ENCODE results near the gene AKAP3.

Gene AKAP3

DNA sequence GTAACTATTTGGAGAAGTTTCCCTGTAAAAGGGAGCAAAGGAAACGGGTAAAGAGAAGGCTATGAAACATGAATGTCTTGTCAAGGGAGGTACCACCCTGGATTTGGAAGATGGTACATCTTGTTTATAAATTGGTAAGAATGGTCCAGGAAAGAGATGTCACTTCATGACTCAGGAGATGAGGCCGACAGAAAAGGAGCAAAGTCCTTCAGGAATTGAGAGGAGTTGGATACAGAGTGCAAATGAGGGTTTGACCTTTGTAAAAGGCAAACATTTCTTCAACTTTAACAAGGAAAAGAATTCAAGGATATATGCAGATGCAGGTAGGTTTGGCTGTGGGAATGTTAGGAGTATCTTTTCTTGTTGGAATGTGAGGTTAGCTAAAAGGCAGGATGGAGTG, 30.9 kb upstream of the AKAP3 start:
- Histone ChIP-seq H3K4me1 (ENCODE audit: control insufficient read depth in 2 of 2, insufficient read depth in 1 of 2, low read depth in 1 of 2, low read length in 2 of 2) (no peaks in the 10 kb centered on the region), H2AK5ac (ENCODE audit: low read depth, low read length) (no peak overlapping the region), H3K27ac (replicated peaks; ENCODE audit: low read length) (no peak overlapping the region), H4K8ac (ENCODE audit: low read depth, low read length) (no peak overlapping the region), H2BK5ac (ENCODE audit: low read length) (no peak overlapping the region), H3K4me2 (ENCODE audit: insufficient read depth, low read length, poor library complexity, severe bottlenecking) (no peak overlapping the region), H3K9me3 (replicated peaks in 1 of 2; ENCODE audit: control insufficient read depth in 2 of 2, insufficient read depth in 1 of 2, low read depth in 1 of 2, low read length in 2 of 2) (no peaks in the 10 kb centered on the region), H3K79me1 (ENCODE audit: low read depth, low read length) (no peaks in the 10 kb centered on the region), H2BK12ac (ENCODE audit: low read length) (no peak overlapping the region), H3K27me3 (ENCODE audit: control insufficient read depth in 3 of 3, insufficient read depth in 3 of 3, low read depth in 1 of 3, low read length in 3 of 3) (no peaks in the 10 kb centered on the region), H3K4me3 (ENCODE audit: low read length in 2 of 2) (no peak overlapping the region), H2BK15ac (ENCODE audit: low read length) (no peak overlapping the region), H3K9ac (ENCODE audit: low read depth, low read length, poor library complexity) (no peak overlapping the region), H2AFZ (ENCODE audit: low read length) (no peak overlapping the region), H3K18ac (ENCODE audit: low read length) (no peak overlapping the region), H3K14ac (ENCODE audit: low read length) (no peak overlapping the region), H2BK120ac (ENCODE audit: low read depth, low read length) (no peak overlapping the region), H4K91ac (ENCODE audit: low read depth, low read length, poor library complexity) (no peak overlapping the region), H3K23ac (ENCODE audit: low read depth, low read length, poor library complexity) (no peak overlapping the region), H3K36me3 (replicated peaks in 1 of 2; ENCODE audit: control insufficient read depth in 2 of 2, insufficient read depth in 2 of 2, low read length in 2 of 2) (peaks cover 5 to 51% of the 10 kb centered on the region in 2 donors), H3K4ac (ENCODE audit: low read length) (no peak overlapping the region)
- DNase-seq (ENCODE audit: low spot score) = no peak
- WGBS, 2 donors (ENCODE audit: extremely low coverage in 2 of 2, insufficient read length in 2 of 2, insufficient replicate concordance in 1 of 2) = no CpG with 5 or more reads among the region's 2 CpGs

DNA sequence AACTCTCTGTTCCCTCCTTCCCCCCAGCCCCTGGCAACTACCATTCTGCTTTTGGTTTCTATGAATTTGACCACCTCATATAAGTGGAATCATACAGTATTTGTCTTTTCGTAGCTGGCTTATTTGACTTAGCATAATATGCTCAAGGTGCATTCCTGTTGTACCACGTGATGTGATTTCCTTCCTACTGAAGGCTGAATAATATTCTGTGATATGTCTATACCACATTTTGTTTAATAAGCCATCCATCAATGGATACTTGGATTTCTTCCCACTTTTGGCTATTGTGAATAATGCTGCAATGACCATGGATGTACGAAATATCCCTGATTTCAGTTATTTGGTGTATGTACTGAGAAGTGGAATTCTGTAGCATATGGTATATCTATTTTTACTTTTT, 16.4 kb upstream of the AKAP3 start:
- Histone ChIP-seq H3K23ac (ENCODE audit: low read depth, low read length, poor library complexity) (no peak overlapping the region), H3K4me3 (ENCODE audit: low read length in 2 of 2) (no peak overlapping the region), H3K27me3 (ENCODE audit: control insufficient read depth in 3 of 3, insufficient read depth in 3 of 3, low read depth in 1 of 3, low read length in 3 of 3) (no peaks in the 10 kb centered on the region), H3K79me1 (ENCODE audit: low read depth, low read length) (no peaks in the 10 kb centered on the region), H2AK5ac (ENCODE audit: low read depth, low read length) (no peak overlapping the region), H2BK120ac (ENCODE audit: low read depth, low read length) (no peak overlapping the region), H3K9ac (ENCODE audit: low read depth, low read length, poor library complexity) (no peak overlapping the region), H4K8ac (ENCODE audit: low read depth, low read length) (no peak overlapping the region), H3K4ac (ENCODE audit: low read length) (no peak overlapping the region), H4K91ac (ENCODE audit: low read depth, low read length, poor library complexity) (no peak overlapping the region), H3K36me3 (replicated peaks in 1 of 2; ENCODE audit: control insufficient read depth in 2 of 2, insufficient read depth in 2 of 2, low read length in 2 of 2) (peaks cover 33 to 98% of the 10 kb centered on the region in 2 donors), H3K27ac (replicated peaks; ENCODE audit: low read length) (no peak overlapping the region), H2BK15ac (ENCODE audit: low read length) (no peak overlapping the region), H2AFZ (ENCODE audit: low read length) (no peak overlapping the region), H3K14ac (ENCODE audit: low read length) (no peak overlapping the region), H3K4me2 (ENCODE audit: insufficient read depth, low read length, poor library complexity, severe bottlenecking) (no peak overlapping the region), H2BK12ac (ENCODE audit: low read length) (no peak overlapping the region), H2BK5ac (ENCODE audit: low read length) (no peak overlapping the region), H3K4me1 (ENCODE audit: control insufficient read depth in 2 of 2, insufficient read depth in 1 of 2, low read depth in 1 of 2, low read length in 2 of 2) (no peaks in the 10 kb centered on the region), H3K18ac (ENCODE audit: low read length) (no peak overlapping the region), H3K9me3 (replicated peaks in 1 of 2; ENCODE audit: control insufficient read depth in 2 of 2, insufficient read depth in 1 of 2, low read depth in 1 of 2, low read length in 2 of 2) (peaks cover 0 to 2% of the 10 kb centered on the region in 2 donors)
- no CpG with 5 or more reads among the region's 3 CpGs for WGBS, 2 donors (ENCODE audit: extremely low coverage in 2 of 2, insufficient read length in 2 of 2, insufficient replicate concordance in 1 of 2)
- DNase-seq (ENCODE audit: low spot score) = no peak

DNA sequence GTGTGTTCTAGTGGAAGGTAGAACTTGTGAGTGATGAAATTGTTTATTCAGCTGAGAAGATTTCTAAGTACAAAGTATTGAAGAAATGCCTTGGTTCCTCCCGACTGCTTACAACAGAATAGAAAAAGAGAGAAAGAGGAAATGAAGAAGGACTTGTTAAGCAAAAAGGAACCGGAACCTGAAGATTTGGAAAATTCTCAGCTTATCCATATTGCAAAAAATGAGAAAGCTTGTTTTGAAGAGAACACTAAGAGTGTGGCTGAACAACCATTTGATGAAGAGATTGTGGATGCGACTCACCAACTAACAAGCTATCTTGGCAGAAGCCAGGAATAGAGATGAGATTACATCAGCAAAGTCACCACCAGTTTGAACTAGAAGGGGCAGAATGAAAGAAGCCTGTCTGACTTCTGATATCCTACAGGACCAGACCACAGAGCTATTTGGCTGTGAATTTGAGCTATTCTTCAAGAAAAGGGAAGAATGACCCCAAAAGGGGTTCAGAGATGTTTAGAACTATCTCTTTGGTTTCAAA, 15.2 kb upstream of the AKAP3 start:
- no peak overlapping the region for H3K9ac ChIP-seq (ENCODE audit: low read depth, low read length, poor library complexity)

DNA sequence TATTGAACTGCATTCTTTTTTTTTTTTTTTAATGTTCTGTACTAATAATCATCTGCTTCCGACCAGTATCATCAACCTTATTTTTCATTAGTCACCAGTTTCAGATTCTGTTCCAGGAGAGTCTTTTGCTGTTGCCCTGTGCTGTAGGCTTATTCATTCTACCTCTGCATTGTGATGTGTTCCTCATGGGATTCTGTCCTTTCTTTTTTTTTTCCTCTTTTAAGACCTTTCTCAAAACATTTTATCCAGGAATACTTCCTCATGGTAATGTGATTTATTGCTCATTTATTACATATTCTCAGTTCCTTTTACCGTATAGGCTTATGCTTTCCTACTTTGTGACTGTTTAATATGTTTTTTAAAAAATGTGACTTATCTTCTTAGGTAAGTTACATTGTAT, 4.8 kb upstream of the AKAP3 start:
- Histone ChIP-seq H2BK5ac (ENCODE audit: low read length) (no peak overlapping the region), H3K4me1 (ENCODE audit: control insufficient read depth in 2 of 2, insufficient read depth in 1 of 2, low read depth in 1 of 2, low read length in 2 of 2) (no peaks in the 10 kb centered on the region), H3K4me3 (ENCODE audit: low read length in 2 of 2) (no peak overlapping the region), H3K27ac (replicated peaks; ENCODE audit: low read length) (no peak overlapping the region), H3K79me1 (ENCODE audit: low read depth, low read length) (peaks cover 2% of the 10 kb centered on the region), H3K36me3 (replicated peaks in 1 of 2; ENCODE audit: control insufficient read depth in 2 of 2, insufficient read depth in 2 of 2, low read length in 2 of 2) (peaks cover 17 to 51% of the 10 kb centered on the region in 2 donors), H4K91ac (ENCODE audit: low read depth, low read length, poor library complexity) (no peak overlapping the region), H3K23ac (ENCODE audit: low read depth, low read length, poor library complexity) (no peak overlapping the region), H3K14ac (ENCODE audit: low read length) (no peak overlapping the region), H3K9me3 (replicated peaks in 1 of 2; ENCODE audit: control insufficient read depth in 2 of 2, insufficient read depth in 1 of 2, low read depth in 1 of 2, low read length in 2 of 2) (no peaks in the 10 kb centered on the region), H2AK5ac (ENCODE audit: low read depth, low read length) (no peak overlapping the region), H2AFZ (ENCODE audit: low read length) (no peak overlapping the region), H2BK15ac (ENCODE audit: low read length) (no peak overlapping the region), H3K18ac (ENCODE audit: low read length) (no peak overlapping the region), H3K27me3 (ENCODE audit: control insufficient read depth in 3 of 3, insufficient read depth in 3 of 3, low read depth in 1 of 3, low read length in 3 of 3) (no peaks in the 10 kb centered on the region), H2BK12ac (ENCODE audit: low read length) (no peak overlapping the region), H3K4ac (ENCODE audit: low read length) (no peak overlapping the region), H4K8ac (ENCODE audit: low read depth, low read length) (no peak overlapping the region), H2BK120ac (ENCODE audit: low read depth, low read length) (no peak overlapping the region), H3K9ac (ENCODE audit: low read depth, low read length, poor library complexity) (no peak overlapping the region), H3K4me2 (ENCODE audit: insufficient read depth, low read length, poor library complexity, severe bottlenecking) (no peak overlapping the region)
- no CpG with 5 or more reads among the region's 2 CpGs for WGBS, 2 donors (ENCODE audit: extremely low coverage in 2 of 2, insufficient read length in 2 of 2, insufficient replicate concordance in 1 of 2)
- DNase-seq (ENCODE audit: low spot score) = no peak

More for the DNA sequence above, 15.2 kb upstream of the AKAP3 start:
- Histone ChIP-seq H2AK5ac (ENCODE audit: low read depth, low read length) (no peak overlapping the region), H3K27ac (replicated peaks; ENCODE audit: low read length) (no peak overlapping the region), H2AFZ (ENCODE audit: low read length) (no peak overlapping the region), H3K79me1 (ENCODE audit: low read depth, low read length) (no peaks in the 10 kb centered on the region), H4K8ac (ENCODE audit: low read depth, low read length) (no peak overlapping the region), H3K4me3 (ENCODE audit: low read length in 2 of 2) (no peak overlapping the region), H2BK120ac (ENCODE audit: low read depth, low read length) (no peak overlapping the region), H3K4me1 (ENCODE audit: control insufficient read depth in 2 of 2, insufficient read depth in 1 of 2, low read depth in 1 of 2, low read length in 2 of 2) (no peaks in the 10 kb centered on the region), H3K27me3 (ENCODE audit: control insufficient read depth in 3 of 3, insufficient read depth in 3 of 3, low read depth in 1 of 3, low read length in 3 of 3) (no peaks in the 10 kb centered on the region), H3K9me3 (replicated peaks in 1 of 2; ENCODE audit: control insufficient read depth in 2 of 2, insufficient read depth in 1 of 2, low read depth in 1 of 2, low read length in 2 of 2) (peaks cover 0 to 2% of the 10 kb centered on the region in 2 donors), H2BK15ac (ENCODE audit: low read length) (no peak overlapping the region), H3K4ac (ENCODE audit: low read length) (no peak overlapping the region), H3K18ac (ENCODE audit: low read length) (no peak overlapping the region), H3K4me2 (ENCODE audit: insufficient read depth, low read length, poor library complexity, severe bottlenecking) (no peak overlapping the region), H4K91ac (ENCODE audit: low read depth, low read length, poor library complexity) (no peak overlapping the region), H3K36me3 (replicated peaks in 1 of 2; ENCODE audit: control insufficient read depth in 2 of 2, insufficient read depth in 2 of 2, low read length in 2 of 2) (peaks cover 42 to 98% of the 10 kb centered on the region in 2 donors), H2BK12ac (ENCODE audit: low read length) (no peak overlapping the region), H3K14ac (ENCODE audit: low read length) (no peak overlapping the region), H2BK5ac (ENCODE audit: low read length) (no peak overlapping the region), H3K23ac (ENCODE audit: low read depth, low read length, poor library complexity) (no peak overlapping the region)
- DNase-seq (ENCODE audit: low spot score) = no peak
- no CpG with 5 or more reads among the region's 3 CpGs for WGBS, 2 donors (ENCODE audit: extremely low coverage in 2 of 2, insufficient read length in 2 of 2, insufficient replicate concordance in 1 of 2)
